ENCODE results near the gene SUGCT.

Gene SUGCT

GRCh38 chr7:40380111-40380510 is 245.3 kb downstream of the SUGCT start:
- no peak overlapping the region for H3K9ac ChIP-seq
- H3K79me2 ChIP-seq: no peaks in the 10 kb centered on the region
- no peaks in the 10 kb centered on the region for H3K9me3 ChIP-seq (ENCODE audit: control insufficient read depth, low read length)
- no peak overlapping the region for H3K4me3 ChIP-seq (ENCODE audit: low read depth, low read length)
- no peak for TF ChIP-seq CTCF (IDR thresholded peaks at IDR 0.05)
- H2AFZ ChIP-seq: no peak overlapping the region
- H3K27me3 ChIP-seq (ENCODE audit: control insufficient read depth, insufficient read depth, low read length): no peaks in the 10 kb centered on the region
- no peaks in the 10 kb centered on the region for H3K4me1 ChIP-seq
- H3K27ac ChIP-seq: no peak overlapping the region
- H3K36me3 ChIP-seq (ENCODE audit: control insufficient read depth, insufficient read depth, low read length): no peaks in the 10 kb centered on the region
- H3K4me2 ChIP-seq (ENCODE audit: low read length): no peak overlapping the region

GRCh38 chr7:40382145-40382544 is 247.3 kb downstream of the SUGCT start:
- no peak for TF ChIP-seq CTCF (IDR thresholded peaks at IDR 0.05)
- Histone ChIP-seq H3K4me3 (ENCODE audit: low read depth, low read length) (no peak overlapping the region), H2AFZ (no peak overlapping the region), H3K4me1 (no peaks in the 10 kb centered on the region), H3K9ac (no peak overlapping the region), H3K27me3 (ENCODE audit: control insufficient read depth, insufficient read depth, low read length) (no peaks in the 10 kb centered on the region), H3K36me3 (ENCODE audit: control insufficient read depth, insufficient read depth, low read length) (no peaks in the 10 kb centered on the region), H3K79me2 (no peaks in the 10 kb centered on the region), H3K27ac (no peak overlapping the region), H3K9me3 (ENCODE audit: control insufficient read depth, low read length) (no peaks in the 10 kb centered on the region), H3K4me2 (ENCODE audit: low read length) (no peak overlapping the region)

- Histone ChIP-seq H3K27ac (no peak overlapping the region), H3K79me2 (no peaks in the 10 kb centered on the region), H3K27me3 (ENCODE audit: control insufficient read depth, insufficient read depth, low read length) (no peaks in the 10 kb centered on the region), H3K4me3 (ENCODE audit: low read depth, low read length) (no peak overlapping the region), H3K9ac (no peak overlapping the region), H3K4me2 (ENCODE audit: low read length) (no peak overlapping the region), H3K9me3 (ENCODE audit: control insufficient read depth, low read length) (no peaks in the 10 kb centered on the region), H3K4me1 (no peaks in the 10 kb centered on the region), H3K36me3 (ENCODE audit: control insufficient read depth, insufficient read depth, low read length) (no peaks in the 10 kb centered on the region), H2AFZ (no peak overlapping the region)
- no peak for TF ChIP-seq CTCF (IDR thresholded peaks at IDR 0.05)
Measured at GRCh38 chr7:40393660-40394059, 258.9 kb downstream of the SUGCT start.

GRCh38 chr7:40394400-40394799 is 259.6 kb downstream of the SUGCT start:
- Histone ChIP-seq H3K9ac (no peak overlapping the region), H3K79me2 (no peaks in the 10 kb centered on the region), H3K9me3 (ENCODE audit: control insufficient read depth, low read length) (no peaks in the 10 kb centered on the region), H3K4me1 (no peaks in the 10 kb centered on the region), H3K27ac (no peak overlapping the region), H3K4me3 (ENCODE audit: low read depth, low read length) (no peak overlapping the region), H3K27me3 (ENCODE audit: control insufficient read depth, insufficient read depth, low read length) (no peaks in the 10 kb centered on the region), H2AFZ (no peak overlapping the region), H3K36me3 (ENCODE audit: control insufficient read depth, insufficient read depth, low read length) (no peaks in the 10 kb centered on the region), H3K4me2 (ENCODE audit: low read length) (no peak overlapping the region)
- TF ChIP-seq CTCF (IDR thresholded peaks at IDR 0.05): no peak

GRCh38 chr7:40400525-40400924 is 265.7 kb downstream of the SUGCT start:
- Histone ChIP-seq H3K27ac (no peak overlapping the region), H3K4me1 (no peaks in the 10 kb centered on the region), H3K36me3 (ENCODE audit: control insufficient read depth, insufficient read depth, low read length) (no peaks in the 10 kb centered on the region), H3K4me2 (ENCODE audit: low read length) (no peak overlapping the region), H3K4me3 (ENCODE audit: low read depth, low read length) (no peak overlapping the region), H3K27me3 (ENCODE audit: control insufficient read depth, insufficient read depth, low read length) (no peaks in the 10 kb centered on the region), H3K9ac (no peak overlapping the region), H3K79me2 (no peaks in the 10 kb centered on the region), H3K9me3 (ENCODE audit: control insufficient read depth, low read length) (no peaks in the 10 kb centered on the region), H2AFZ (no peak overlapping the region)
- no peak for TF ChIP-seq CTCF (IDR thresholded peaks at IDR 0.05)

Measured in parathyroid adenoma (tissue), 2 donors.